RPMI7951 (cell line): Measurements from ENCODE around the gene DAP3. TPM values are rescaled to one million over a fixed set of nuclear protein-coding genes. Genes with fewer than 3 reads are reported as not detected.
A peak's percentile ranks its signal among the peaks of the same experiment; 100 is the strongest.
"Not testable (repeated sequence)": the region's sequence is repeated elsewhere in the genome, so short reads cannot be mapped to it uniquely, and the experiment has no call there.

ENCODE experiments used
- DNase-seq: peaks from one replicate; pipeline ENCODE4 v3.0.0-alpha.2; 2012; ENCODE audit warnings: low read depth
- total RNA-seq: library from RNA; depleted of rRNA; stranded (reverse); fragments of >200 nt; shearing (Covaris generic); gene quantifications from 2 replicates; pipeline ENCODE4 v1.2.3, GENCODE V29; 2014

The DAP3 gene
- total RNA-seq, 1 experiment from 2014 or later: 113 TPM

DNA sequence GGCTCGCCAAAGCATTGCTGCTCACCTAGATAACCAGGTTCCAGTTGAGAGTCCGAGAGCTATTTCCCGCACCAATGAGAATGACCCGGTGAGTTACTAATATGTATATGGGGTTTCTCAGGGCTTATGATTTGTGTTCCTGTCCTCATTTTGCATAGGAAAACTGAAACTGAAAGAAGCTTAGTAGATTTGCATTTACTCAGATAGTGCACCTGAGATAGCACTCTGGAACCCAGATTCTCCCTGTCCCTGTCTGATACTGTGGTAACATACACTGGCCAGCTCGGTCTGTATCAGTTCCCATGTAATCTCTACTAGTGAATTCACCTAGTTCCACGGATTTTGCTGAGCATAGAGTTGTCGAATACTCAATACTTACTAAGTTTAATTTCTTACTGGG lies 28.1 kb downstream of the DAP3 start:
- DNase-seq: no peak

GRCh38 chr1:155718524-155719115 lies 29.7 kb downstream of the DAP3 start:
- DNase-seq: not testable (repeated sequence)

- no peak for DNase-seq
Measured at GRCh38 chr1:155719703-155720102, 30.8 kb downstream of the DAP3 start.

- no peak for DNase-seq
Measured at GRCh38 chr1:155725142-155725541, 36.3 kb downstream of the DAP3 start.

DNA sequence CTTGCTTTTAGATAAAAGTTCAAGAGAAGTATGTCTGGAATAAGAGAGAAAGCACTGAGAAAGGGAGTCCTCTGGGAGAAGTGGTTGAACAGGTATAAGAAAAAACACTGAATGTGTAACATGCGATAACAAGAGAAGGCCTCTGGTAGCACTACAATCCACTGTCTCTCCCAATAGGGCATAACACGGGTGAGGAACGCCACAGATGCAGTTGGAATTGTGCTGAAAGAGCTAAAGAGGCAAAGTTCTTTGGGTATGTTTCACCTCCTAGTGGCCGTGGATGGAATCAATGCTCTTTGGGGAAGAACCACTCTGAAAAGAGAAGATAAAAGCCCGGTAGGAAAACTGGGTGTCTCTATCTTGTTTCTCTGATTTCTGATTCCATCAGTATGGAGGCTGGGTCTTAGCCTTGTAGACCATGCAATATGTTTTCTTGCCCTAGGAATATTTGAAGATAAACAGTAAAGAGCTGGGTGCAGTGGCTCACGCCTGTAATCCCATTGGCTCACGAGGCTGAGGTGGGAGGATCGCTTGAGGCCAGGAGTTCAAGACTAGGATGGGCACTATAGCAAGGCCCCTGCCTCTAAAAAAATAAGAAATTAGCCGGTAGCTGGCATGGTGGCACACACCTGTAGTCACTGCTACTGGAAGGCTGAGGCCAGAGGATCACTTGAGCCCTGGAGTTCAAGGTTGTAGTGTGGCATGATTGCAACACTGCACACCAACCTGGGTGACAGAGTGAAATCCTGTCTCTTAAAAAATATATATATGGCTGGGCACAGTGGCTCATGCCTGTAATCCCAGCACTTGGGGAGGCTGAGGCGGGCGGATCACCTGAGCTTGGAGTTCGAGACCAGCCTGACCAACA lies 40.4 kb downstream of the DAP3 start:
- peak; percentile 63 for DNase-seq

- DNase-seq: no peak
Measured at GRCh38 chr1:155740995-155741394, 52.1 kb downstream of the DAP3 start.

- DNase-seq: no peak
Measured at GRCh38 chr1:155741908-155742307, 53.0 kb downstream of the DAP3 start.

- no peak for DNase-seq
Measured at GRCh38 chr1:155744711-155745283, 55.9 kb downstream of the DAP3 start.

- DNase-seq: peak; percentile 98
Measured at GRCh38 chr1:155745284-155746228, 56.7 kb downstream of the DAP3 start.

DNA sequence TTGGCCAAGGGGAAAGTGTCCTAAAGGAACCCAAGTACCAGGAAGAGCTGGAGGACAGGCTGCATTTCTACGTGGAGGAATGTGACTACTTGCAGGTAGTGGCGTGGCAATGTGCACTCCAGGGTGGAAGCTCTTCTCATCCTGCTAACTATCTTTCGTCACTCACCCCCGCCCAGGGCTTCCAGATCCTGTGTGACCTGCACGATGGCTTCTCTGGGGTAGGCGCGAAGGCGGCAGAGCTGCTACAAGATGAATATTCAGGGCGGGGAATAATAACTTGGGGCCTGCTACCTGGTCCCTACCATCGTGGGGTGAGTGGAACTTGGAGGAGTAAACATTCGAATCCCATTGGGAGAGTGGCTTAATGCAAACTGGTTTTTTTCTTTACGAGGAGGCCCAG lies 58.7 kb downstream of the DAP3 start:
- DNase-seq: not testable (repeated sequence)

- DNase-seq: not testable (repeated sequence)
Measured at GRCh38 chr1:155748141-155748540, 59.2 kb downstream of the DAP3 start.

DNA sequence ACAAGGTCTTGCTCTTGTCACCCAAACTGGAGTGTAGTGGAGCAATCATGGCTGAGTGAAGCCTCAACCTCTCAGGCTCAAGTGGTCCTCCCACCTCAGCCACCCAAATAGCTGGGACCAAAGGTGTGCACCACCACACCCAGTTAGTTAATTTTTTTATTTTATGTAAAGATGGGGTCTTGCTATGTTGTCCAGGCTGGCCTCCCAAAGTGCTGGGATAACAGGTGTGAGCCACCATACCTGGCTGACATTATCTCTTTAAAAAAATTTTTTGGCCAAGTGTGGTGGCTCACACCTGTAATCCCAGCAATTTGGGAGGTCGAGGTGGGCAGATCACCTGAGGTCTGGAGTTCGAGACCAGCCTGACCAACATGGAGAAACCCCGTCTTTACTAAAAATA lies 70.1 kb downstream of the DAP3 start:
- not testable (repeated sequence) for DNase-seq

GRCh38 chr1:155759966-155760630 lies 71.2 kb downstream of the DAP3 start:
- no peak for DNase-seq

DNA sequence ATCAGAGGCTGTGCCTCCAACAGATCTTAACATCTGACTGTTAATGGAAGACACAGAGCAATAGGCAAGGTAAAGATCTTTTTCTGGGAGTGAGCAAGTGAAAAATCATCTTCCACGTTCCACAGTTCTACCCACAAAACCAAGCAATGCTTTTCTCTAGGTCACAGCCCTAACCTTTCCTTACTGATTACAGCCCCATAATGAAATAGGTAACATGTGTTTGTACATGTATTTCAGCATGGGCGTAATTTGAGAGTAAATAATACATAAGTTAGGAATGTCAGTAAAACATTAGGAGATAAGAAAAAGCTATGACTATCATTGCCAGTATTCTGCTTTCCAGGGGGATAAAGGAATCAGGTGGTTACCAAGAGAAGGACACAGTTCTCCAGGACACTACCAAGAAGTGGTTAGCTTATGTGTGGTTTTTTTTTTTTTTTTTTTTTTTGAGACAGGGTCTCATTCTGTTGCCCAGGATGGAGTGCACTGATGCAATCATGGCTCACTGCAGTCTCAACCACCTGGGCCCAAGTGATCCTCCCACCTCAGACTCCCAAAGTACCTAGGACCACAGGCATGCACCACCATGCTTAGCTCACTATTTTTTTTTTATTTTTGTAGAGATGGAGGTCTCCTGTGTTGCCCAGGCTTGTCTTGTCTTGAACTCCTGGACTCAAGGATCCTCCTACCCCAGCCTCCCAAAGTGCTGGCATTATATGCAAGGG lies 72.0 kb downstream of the DAP3 start:
- no peak for DNase-seq

DNA sequence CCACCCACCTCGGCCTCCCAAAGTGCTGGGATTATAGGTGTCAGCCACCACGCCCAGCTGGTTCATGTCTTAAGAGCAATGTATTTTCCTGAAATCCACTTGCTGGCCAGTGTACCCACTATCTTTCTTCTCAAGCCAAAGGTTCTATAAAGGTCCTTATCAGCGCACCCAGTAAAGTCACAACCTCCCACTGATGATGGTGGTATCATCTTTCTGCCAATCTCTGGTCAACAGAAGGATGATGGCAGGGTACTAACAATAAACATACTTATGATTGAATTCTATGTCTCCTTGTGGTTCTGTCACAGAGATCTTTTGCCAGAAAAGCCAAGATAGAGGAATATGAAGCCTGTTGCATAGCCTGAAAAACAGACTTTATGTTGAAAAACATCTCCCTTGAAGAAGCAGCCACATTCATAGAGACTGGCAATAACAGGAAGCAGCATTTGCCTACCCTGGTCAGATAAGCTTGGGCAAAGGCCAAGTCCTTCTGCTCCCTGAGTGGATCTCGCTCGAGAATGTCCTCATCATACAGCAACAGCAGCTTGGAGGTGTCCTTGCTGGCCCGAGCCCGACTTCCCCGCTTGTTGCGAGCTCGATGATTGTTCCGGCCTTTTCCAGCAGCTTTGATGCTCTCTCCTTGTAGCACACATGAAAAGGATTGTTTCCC lies 73.0 kb downstream of the DAP3 start:
- DNase-seq: no peak

GRCh38 chr1:155763090-155763815 lies 74.4 kb downstream of the DAP3 start:
- DNase-seq: peak; percentile 85

DNA sequence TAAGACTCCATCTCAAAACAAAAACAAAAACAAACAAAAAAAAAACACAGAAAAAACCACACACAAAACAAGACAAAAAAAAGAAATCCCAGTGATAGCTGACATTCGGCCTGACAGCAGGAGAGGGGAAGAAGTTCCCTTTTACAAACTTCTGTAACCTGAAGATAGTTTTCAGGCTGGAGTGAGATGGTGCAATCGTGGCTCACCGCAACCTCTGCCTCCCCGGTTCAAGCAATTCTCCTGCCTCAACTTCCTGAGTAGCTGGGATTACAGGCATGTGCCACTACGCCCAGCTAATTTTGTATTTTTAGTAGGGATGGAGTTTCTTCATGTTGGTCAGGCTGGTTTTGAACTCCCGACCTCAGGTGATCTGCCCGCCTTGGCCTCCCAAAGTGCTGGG lies 75.1 kb downstream of the DAP3 start:
- DNase-seq: not testable (repeated sequence)

GRCh38 chr1:155767399-155767989 lies 78.6 kb downstream of the DAP3 start:
- not testable (repeated sequence) for DNase-seq

DNA sequence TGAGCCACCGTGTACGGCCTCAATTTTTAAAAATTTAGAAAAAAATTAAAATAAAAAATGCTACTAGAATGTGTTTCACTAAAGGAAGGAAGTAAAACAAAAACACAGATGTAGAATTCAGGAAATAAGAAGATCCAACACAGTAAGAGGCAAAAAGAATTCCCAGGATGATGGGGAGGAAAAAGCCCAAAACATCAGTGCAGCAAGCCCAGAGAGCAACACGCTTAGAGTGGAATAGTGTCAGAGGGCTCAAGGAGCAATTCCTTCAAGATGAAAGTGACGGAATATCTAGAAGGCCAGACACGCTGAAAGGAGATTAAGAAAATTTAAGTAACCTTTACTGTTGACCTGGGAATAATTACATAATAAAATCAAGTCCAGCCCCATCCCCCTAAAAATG lies 80.4 kb downstream of the DAP3 start:
- no peak for DNase-seq
